Activated CD4-positive, alpha-beta T cell treated with anti-CD3 and anti-CD28 coated beads for 36 hours (primary cell): ENCODE data around the gene CBX4. TPM values are rescaled to one million over a fixed set of nuclear protein-coding genes. Genes with fewer than 3 reads are reported as not detected.
A peak's percentile ranks its signal among the peaks of the same experiment; 100 is the strongest.

ENCODE experiments used
- ATAC-seq: fragments of 200-7000 bp; cut with Tn5 transposase; one replicate; pipeline ENCODE4 v1.10.0; 2021; ENCODE audit warnings: mild to moderate bottlenecking, moderate library complexity
- CTCF ChIA-PET: fragments of 350-600 bp; sonication (Branson Sonifier 250); formaldehyde crosslinking; loops from one replicate; lab custom pipeline; 2021; ENCODE audit warnings: antibody characterized with exemption; lab: Charles Lee
- POLR2A ChIA-PET: fragments of 350-600 bp; sonication (Branson Sonifier 250); formaldehyde crosslinking; loops from one replicate; lab custom pipeline; 2021; ENCODE audit warnings: antibody characterized with exemption, inconsistent platforms; lab: Charles Lee
- DNase-seq: peaks from one replicate; pipeline ENCODE4 v3.0.0-alpha.2; 2020
- H3K27ac Mint-ChIP-seq: one replicate; pipeline ENCODE4 v1.8.0; 2021; ENCODE audit warnings: mixed read lengths
- H3K27me3 Mint-ChIP-seq: one replicate; pipeline ENCODE4 v1.8.0; 2021; ENCODE audit warnings: mixed read lengths
- H3K36me3 Mint-ChIP-seq: one replicate; pipeline ENCODE4 v1.8.0; 2021; ENCODE audit warnings: low read depth, mixed read lengths
- H3K4me1 Mint-ChIP-seq: one replicate; pipeline ENCODE4 v1.8.0; 2021; ENCODE audit warnings: mixed read lengths
- H3K4me3 Mint-ChIP-seq: one replicate; pipeline ENCODE4 v1.8.0; 2021; ENCODE audit warnings: mild to moderate bottlenecking, moderate library complexity, mixed read lengths
- H3K9me3 Mint-ChIP-seq: one replicate; pipeline ENCODE4 v1.8.0; 2021; ENCODE audit warnings: low read depth, mixed read lengths
- intact Hi-C, 2 experiments: fragments of 100-400 bp; cut with DNase I in 1 of 2; cut with micrococcal nuclease in 1 of 2; formaldehyde crosslinking; loops; one replicate each; pipeline versions ENCODE4 v1.14.2 to v1.15.1; 2022 to 2024; cut with DNase I, micrococcal nuclease
- total RNA-seq, 2 experiments: library from RNA; stranded (reverse); gene quantifications; one replicate each; pipeline ENCODE4 v1.2.3, GENCODE V29; 2021

The CBX4 gene
- total RNA-seq, 2 experiments from 2014 or later, result 14.9 to 18.5 TPM

DNA sequence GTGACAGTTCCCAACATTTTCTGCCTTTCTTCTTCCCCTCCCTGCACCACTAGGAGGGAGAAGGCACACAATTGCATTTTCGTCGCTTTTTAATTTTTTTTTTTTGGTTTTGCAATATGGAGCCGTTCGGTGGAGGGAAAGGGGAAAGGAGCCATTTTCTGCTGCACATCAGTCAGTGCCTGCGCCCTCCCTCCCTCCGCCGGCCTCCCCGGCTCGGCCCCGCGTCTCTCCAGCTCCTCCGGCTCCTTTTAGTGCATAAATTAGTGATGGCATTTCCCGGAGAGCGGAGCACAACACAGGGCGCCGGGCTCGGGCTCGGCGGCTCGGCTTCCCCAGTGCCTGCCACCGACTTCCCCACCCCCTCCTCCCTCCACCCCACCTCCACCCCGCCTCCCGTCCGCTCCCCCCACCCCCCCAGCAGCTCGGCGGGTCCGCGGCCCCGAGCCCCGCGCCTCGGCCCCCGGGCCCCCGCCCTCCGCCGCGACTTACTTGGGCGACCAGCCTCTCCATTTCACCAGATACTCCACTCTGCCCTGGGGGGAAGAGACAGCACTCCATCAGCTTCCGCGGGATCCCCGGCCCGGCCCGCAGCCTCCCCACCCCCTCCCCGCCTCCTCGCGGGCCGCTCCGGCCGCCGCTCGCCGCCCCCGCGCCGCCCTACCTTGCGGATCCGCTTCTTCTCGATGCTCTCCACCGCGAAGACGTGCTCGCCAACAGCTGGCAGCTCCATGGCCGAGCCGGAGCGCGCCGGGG is 542 bp downstream of the CBX4 start:
- intact Hi-C loops, result loop anchor here (1.0 to 10.0 kb wide), 10 partner anchors 28 to 424 kb away; partner anchors contain the start of genes CBX8 (in 2 of the 2), CBX2 (in 1 of the 2), CCDC40 (in 1 of the 2) and RNF213 (in 1 of the 2)
- CTCF ChIA-PET, result interaction anchor here (0.6 to 2.5 kb wide), 7 partner anchors 14 to 170 kb away, joined by 3 to 14 read pairs (median 3); no protein-coding TSS in a partner anchor
- Mint-ChIP-seq H3K4me1 (peaks cover 50% of the 10 kb centered on the region), H3K9me3 (no peaks in the 10 kb centered on the region), H3K27me3 (peaks cover 29% of the 10 kb centered on the region), H3K4me3 (peak overlapping the region; percentile 92), H3K27ac (peak overlapping the region; percentile 82), H3K36me3 (peaks cover 11% of the 10 kb centered on the region)
- peak; percentile 78 for DNase-seq
- POLR2A ChIA-PET, result interaction anchor here (1.2 to 2.2 kb wide), 4 partner anchors 26 to 42 kb away, joined by 5 to 8 read pairs (median 6); partner anchors contain the start of gene CBX8
- peak; percentile 37 for ATAC-seq

DNA sequence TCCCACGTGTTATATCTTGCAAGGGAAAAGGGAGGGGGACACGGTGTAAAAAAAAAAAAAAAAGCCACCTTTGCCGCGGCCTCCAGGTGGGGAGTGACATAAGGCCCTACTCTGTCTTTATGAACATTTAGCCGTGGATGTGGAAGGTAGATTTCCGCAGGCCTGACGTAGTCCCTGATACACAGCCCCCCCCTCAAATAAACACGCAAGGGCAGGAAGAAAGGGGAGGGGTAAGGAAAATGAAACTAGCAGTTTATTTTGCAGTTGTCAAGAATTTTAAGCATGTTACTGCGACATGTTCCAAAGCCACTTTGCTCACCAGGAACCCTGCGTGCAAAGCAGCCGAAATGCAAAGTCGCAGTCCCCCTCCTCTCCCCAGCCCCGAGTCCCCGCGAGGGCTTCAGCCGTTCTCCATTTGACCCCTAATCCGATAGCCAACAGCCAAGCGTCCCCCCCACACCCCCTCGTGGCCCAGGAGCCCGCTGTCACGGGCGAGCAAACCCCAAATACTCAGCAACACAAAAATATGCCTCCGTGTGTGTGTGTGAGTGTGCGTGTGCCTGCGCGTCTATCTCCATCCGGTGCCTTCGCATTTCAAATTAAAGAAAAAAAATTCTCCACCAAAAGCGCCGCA is 1.2 kb downstream of the CBX4 start:
- Mint-ChIP-seq H3K4me1 (peaks cover 50% of the 10 kb centered on the region), H3K36me3 (peaks cover 13% of the 10 kb centered on the region), H3K9me3 (no peaks in the 10 kb centered on the region), H3K4me3 (peak overlapping the region; percentile 92), H3K27me3 (peaks cover 25% of the 10 kb centered on the region), H3K27ac (peak overlapping the region; percentile 82)
- DNase-seq (peak; percentile 53), ATAC-seq (no peak)
- ChIA-PET CTCF (interaction anchor here (0.6 to 1.3 kb wide), 3 partner anchors 28 to 171 kb away, joined by 3 to 4 read pairs (median 3); no protein-coding TSS in a partner anchor), POLR2A (interaction anchor here (0.9 to 2.2 kb wide), 4 partner anchors 34 to 92 kb away, joined by 3 to 8 read pairs (median 4); partner anchors contain the start of gene CBX8)
- intact Hi-C loops, result loop anchor here (1.0 to 10.0 kb wide), 5 partner anchors 41 to 424 kb away; partner anchors contain the start of genes CBX2 (in 1 of the 2), CBX8 (in 1 of the 2) and RNF213 (in 1 of the 2)

DNA sequence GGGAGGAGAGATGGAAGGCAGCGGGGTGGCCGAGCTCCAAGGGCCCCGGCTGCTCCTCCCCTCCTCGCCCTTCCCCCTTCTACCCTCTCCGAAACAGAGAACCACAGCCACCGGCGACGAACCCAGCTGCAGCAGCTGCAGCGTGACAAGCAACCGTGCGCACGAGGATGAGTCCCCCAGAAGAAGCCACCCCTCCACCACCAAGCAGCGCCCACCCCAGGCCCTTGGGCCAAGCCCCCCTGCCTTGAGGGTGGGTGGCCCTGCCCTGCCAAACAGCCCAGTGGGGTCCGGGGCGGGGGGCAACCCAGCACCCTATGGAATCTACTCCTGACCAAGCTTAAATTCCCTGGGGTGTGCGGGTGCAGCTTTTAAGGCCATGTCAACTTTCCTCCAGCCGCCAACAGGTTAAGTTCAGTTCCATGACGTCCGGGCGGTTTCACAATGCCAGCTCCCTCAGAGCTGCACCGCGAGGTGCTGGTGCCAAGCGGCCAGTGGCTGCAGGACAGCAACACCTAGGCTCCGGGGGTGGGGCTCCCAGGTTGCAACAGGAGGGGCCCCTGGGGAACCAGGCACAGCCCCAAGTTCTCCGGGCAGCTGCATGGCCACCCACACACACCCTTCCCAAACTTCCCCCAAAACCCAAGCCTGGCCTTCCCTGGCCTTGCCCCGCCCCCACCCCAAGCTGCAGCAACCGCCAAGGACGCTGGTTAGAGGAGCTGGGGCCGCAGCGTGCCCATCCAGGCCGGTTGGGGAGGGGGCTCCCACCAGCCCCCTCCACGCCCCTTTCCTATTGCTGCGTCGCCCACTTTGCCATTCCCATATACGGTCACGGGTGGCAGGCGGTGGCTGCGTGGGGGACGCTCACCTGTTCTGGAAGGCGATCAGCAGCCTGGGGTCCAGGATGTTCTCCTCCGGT is 2.0 kb downstream of the CBX4 start:
- peaks cover 17% of the 10 kb centered on the region for H3K27me3 Mint-ChIP-seq

DNA sequence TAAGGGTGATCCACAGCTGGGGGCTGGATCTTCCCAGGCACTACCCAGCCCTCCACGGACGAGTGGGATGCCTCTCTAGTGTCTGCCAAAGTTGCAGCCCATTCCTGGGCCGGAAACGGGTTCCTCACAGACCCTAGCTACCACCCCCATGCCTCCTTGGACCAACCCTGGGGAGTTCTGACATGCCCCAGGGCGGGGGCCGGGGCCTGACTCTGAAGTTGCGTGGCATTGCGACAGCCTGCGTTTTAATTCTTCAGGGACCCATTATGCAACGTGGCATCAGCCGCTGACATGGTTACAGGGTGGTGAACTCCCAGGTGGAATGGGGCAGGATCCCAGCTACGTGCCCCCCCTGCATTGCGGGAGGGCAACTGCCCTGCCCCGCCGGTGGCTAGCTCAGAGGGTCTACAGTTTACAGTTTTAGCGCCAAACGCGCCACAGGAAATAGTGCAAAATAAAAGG is 2.7 kb downstream of the CBX4 start:
- peaks cover 14% of the 10 kb centered on the region for H3K36me3 Mint-ChIP-seq
- H3K27me3 Mint-ChIP-seq, result peaks cover 14% of the 10 kb centered on the region
- no peak overlapping the region for H3K27ac Mint-ChIP-seq
- H3K4me3 Mint-ChIP-seq, result peak overlapping the region; percentile 92
- no peaks in the 10 kb centered on the region for H3K9me3 Mint-ChIP-seq
- DNase-seq, result no peak
- H3K4me1 Mint-ChIP-seq, result peaks cover 41% of the 10 kb centered on the region
- no peak for ATAC-seq
- intact Hi-C loops, result loop anchor here (5.0 to 10.0 kb wide), 3 partner anchors 92 to 426 kb away; partner anchors contain the start of gene RNF213 (in 1 of the 2)
- POLR2A ChIA-PET, result interaction anchor here (1.4 kb wide), 1 partner anchor 39 kb away, joined by 3 read pairs; the partner anchor contains the start of gene CBX8
- CTCF ChIA-PET, result interaction anchor here (1.3 to 2.3 kb wide), 5 partner anchors 26 to 155 kb away, joined by 3 to 8 read pairs (median 4); partner anchors contain the start of gene CBX8

More for the DNA sequence above, 2.0 kb downstream of the CBX4 start:
- peaks cover 14% of the 10 kb centered on the region for H3K36me3 Mint-ChIP-seq
- peak; percentile 84 for DNase-seq
- H3K9me3 Mint-ChIP-seq, result no peaks in the 10 kb centered on the region
- H3K4me3 Mint-ChIP-seq, result peak overlapping the region; percentile 92
- CTCF ChIA-PET, result interaction anchor here (0.9 to 1.6 kb wide), 5 partner anchors 27 to 155 kb away, joined by 3 to 6 read pairs (median 4); no protein-coding TSS in a partner anchor
- POLR2A ChIA-PET, result interaction anchor here (0.9 to 1.4 kb wide), 2 partner anchors 40 to 91 kb away, joined by 3 read pairs; partner anchors contain the start of gene CBX8
- no peak overlapping the region for H3K27ac Mint-ChIP-seq
- ATAC-seq, result peak; percentile 18
- intact Hi-C loops, result loop anchor here (5.0 to 10.0 kb wide), 3 partner anchors 92 to 425 kb away; partner anchors contain the start of gene RNF213 (in 1 of the 2)
- H3K4me1 Mint-ChIP-seq, result peaks cover 45% of the 10 kb centered on the region

DNA sequence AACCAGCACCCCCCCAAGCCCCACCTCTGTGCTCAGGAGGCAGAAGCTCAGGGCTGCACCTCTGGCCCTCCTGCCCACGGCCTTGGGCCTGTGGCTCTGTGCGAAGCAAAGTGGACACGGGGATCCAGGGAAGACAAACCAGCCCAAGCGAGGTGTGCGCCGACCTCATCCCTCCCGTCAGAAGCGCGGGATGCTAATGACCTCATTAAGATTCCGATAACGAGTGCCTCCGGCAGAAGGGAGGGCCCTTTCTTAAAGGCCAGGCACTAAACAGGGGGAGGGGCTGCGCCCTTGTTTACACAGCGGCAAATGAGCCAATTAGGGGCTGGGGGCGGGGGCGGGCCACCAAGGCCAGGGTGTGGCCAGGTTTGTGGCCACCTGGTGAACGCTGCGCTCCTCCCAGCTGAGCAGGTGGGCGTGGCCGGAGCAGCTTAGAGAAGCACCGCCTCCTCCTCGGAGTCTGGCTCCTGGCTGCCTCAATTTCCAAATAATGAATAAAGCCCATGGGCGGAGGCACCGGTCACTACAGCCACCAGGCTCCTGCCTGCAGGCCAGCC is 3.2 kb downstream of the CBX4 start:
- Mint-ChIP-seq H3K27me3 (peaks cover 10% of the 10 kb centered on the region), H3K4me3 (no peak overlapping the region), H3K9me3 (no peaks in the 10 kb centered on the region), H3K4me1 (peaks cover 37% of the 10 kb centered on the region), H3K36me3 (peaks cover 14% of the 10 kb centered on the region), H3K27ac (no peak overlapping the region)
- ATAC-seq, result no peak
- CTCF ChIA-PET, result interaction anchor here (0.9 to 2.3 kb wide), 7 partner anchors 10 to 156 kb away, joined by 3 to 8 read pairs (median 4); partner anchors contain the start of gene CBX8
- intact Hi-C loops, result loop anchor here (1.0 to 10.0 kb wide), 4 partner anchors 46 to 426 kb away; partner anchors contain the start of gene RNF213 (in 1 of the 2)
- DNase-seq, result peak; percentile 48
- POLR2A ChIA-PET, result interaction anchor here (1.4 kb wide), 1 partner anchor 39 kb away, joined by 3 read pairs; the partner anchor contains the start of gene CBX8

DNA sequence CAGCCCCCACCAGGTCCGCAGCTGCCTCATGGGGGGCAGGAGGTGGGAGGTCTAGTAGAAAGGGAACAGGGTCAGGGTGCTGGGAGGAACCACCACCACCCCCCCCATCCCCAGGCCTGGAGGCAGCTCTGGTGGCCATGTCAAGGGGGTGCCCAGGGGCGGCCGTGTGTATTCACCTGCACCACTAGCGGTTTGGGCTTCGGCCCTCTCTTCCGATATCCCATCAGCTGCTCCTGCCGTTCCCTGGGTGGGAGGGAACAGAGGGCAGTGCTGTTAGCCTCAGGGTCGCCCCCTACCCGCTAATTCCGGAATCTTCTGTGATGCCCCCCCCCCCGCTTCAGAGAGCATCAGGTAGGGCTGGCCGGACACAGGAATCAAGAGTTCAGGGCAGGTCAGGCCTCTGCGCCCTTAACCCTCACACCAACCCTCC is 3.8 kb downstream of the CBX4 start:
- Mint-ChIP-seq H3K27ac (no peak overlapping the region), H3K27me3 (peaks cover 6% of the 10 kb centered on the region), H3K4me1 (peaks cover 34% of the 10 kb centered on the region), H3K9me3 (no peaks in the 10 kb centered on the region), H3K4me3 (no peak overlapping the region), H3K36me3 (peaks cover 14% of the 10 kb centered on the region)
- ATAC-seq (no peak), DNase-seq (no peak)
- POLR2A ChIA-PET, result no interaction called here
- CTCF ChIA-PET, result interaction anchor here (0.7 to 2.3 kb wide), 8 partner anchors 10 to 143 kb away, joined by 3 to 8 read pairs (median 4); partner anchors contain the start of gene CBX8
- intact Hi-C loops, result loop anchor here (1.0 to 10.0 kb wide), 4 partner anchors 45 to 427 kb away; partner anchors contain the start of gene RNF213 (in 1 of the 2)

DNA sequence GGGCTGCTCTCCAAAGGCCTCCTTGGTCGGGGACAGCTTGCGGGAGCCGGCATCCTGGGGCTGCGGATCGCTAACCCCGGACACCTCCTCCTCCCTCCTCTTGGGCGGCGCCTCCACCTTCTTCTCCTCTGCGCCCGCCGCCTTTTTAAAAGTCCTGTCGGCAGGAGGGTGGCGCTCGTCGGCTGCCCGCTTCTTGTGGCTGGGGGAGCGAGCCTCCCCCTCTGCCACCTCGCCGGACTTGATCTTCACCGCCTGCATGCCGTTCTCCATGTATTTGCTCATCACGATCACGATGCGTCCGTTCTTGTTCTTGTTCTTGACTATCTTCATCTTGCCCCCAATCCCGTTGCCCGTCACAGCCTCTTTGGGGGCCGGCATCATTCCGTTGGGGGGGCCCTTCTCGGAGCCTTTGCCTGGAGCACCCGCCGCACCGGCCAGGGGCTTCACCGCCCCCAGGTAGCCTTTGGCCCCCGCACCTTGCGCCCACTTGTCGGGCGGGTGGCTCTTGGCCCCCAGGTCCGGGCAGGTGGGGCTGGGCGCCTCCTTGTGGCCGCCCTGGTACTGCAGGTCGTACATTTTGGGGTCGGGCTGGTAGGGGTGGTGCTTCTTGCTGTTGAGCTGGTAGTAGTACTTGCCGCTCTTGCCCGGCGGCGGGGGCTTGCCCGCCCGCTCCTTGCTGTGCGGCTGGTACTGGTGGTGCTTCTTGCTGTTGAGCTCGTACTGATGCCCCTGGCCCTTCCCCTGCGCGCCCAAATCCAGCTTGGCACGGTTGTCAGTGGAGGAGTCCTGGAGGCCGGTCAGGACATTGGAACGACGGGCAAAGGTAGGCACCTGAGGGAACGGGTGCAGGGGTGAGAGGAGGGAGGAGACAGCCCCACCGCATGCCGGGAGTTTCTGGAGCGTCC is 4.4 kb downstream of the CBX4 start:
- Mint-ChIP-seq H3K27me3 (peaks cover under 1% of the 10 kb centered on the region), H3K4me3 (no peak overlapping the region), H3K4me1 (peaks cover 28% of the 10 kb centered on the region), H3K36me3 (peaks cover 14% of the 10 kb centered on the region), H3K27ac (no peak overlapping the region), H3K9me3 (no peaks in the 10 kb centered on the region)
- ChIA-PET CTCF (interaction anchor here (0.6 to 2.3 kb wide), 9 partner anchors 9 to 144 kb away, joined by 3 to 8 read pairs (median 4); partner anchors contain the start of gene CBX8), POLR2A (no interaction called here)
- intact Hi-C loops, result loop anchor here (1.0 to 10.0 kb wide), 4 partner anchors 45 to 427 kb away; partner anchors contain the start of gene RNF213 (in 1 of the 2)
- ATAC-seq, result no peak
- DNase-seq, result peak; percentile 69

DNA sequence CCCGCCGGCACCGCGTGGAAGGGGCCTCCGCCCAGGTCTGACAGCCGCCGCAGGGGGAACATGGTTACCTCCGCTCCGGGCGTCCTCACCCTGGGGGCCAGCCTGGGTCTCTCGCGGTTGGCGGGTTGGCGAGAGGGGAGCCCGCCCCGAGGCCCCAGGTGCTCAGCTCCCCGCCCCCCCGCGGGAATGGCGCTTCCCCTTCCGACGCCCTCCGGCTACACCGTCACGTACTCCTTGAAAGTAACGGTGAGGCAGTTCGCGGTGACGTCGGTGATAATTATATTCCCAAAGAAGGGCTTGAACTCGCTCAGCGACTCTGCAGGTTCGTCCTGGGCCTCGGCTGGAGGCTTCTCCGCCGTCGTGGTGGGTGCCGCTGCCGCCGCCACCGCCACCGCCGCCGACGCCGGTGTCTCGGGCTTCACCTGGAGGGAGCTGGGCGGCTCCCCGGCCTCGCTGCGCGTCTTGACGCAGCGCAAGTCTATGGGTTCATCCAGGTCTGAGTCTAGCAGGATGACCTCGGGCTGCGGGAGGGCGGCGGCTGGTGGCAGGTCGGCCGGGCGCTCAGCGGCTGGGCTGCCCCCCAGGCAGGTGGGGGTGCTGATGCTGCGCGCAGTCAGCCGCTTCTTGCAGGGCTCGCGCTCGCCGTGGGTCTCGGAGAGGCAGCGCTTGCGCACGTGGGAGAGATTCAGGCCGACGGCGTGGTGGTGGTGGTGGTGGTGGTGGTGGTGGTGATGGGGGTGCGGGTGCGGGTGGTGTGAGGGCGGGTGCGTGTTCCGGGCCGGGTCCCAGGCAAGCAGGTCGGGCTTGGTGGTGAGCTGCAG is 5.3 kb downstream of the CBX4 start:
- intact Hi-C loops, result loop anchor here in 1 of 2 experiments (10.0 kb wide), 1 partner anchor 89 kb away; no protein-coding TSS in a partner anchor
- Mint-ChIP-seq H3K27ac (no peak overlapping the region), H3K36me3 (peaks cover 14% of the 10 kb centered on the region), H3K27me3 (no peaks in the 10 kb centered on the region), H3K4me1 (peaks cover 28% of the 10 kb centered on the region), H3K9me3 (no peaks in the 10 kb centered on the region), H3K4me3 (no peak overlapping the region)
- DNase-seq (no peak), ATAC-seq (no peak)
- CTCF ChIA-PET, result interaction anchor here (0.6 to 1.3 kb wide), 6 partner anchors 8 to 89 kb away, joined by 3 to 4 read pairs (median 4); no protein-coding TSS in a partner anchor
- POLR2A ChIA-PET, result interaction anchor here (0.5 to 0.7 kb wide), 2 partner anchors 450 to 967 kb away, joined by 4 read pairs; no protein-coding TSS in a partner anchor
